ENCODE data around the gene RPP40.

- TF ChIP-seq, protein P1, sequence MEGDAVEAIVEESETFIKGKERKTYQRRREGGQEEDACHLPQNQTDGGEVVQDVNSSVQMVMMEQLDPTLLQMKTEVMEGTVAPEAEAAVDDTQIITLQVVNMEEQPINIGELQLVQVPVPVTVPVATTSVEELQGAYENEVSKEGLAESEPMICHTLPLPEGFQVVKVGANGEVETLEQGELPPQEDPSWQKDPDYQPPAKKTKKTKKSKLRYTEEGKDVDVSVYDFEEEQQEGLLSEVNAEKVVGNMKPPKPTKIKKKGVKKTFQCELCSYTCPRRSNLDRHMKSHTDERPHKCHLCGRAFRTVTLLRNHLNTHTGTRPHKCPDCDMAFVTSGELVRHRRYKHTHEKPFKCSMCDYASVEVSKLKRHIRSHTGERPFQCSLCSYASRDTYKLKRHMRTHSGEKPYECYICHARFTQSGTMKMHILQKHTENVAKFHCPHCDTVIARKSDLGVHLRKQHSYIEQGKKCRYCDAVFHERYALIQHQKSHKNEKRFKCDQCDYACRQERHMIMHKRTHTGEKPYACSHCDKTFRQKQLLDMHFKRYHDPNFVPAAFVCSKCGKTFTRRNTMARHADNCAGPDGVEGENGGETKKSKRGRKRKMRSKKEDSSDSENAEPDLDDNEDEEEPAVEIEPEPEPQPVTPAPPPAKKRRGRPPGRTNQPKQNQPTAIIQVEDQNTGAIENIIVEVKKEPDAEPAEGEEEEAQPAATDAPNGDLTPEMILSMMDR (IDR thresholded peaks at IDR 0.05): no peak
- no peak for TF ChIP-seq POLR2A (IDR thresholded peaks at IDR 0.05)
Measured at GRCh38 chr6:5004373-5005037, 668 bp upstream of the RPP40 start.
